HL-60 (cell line): ENCODE results near the gene FARS2.

Experiments
- POLR2AphosphoS5 ChIP-seq: IDR thresholded peaks from 2 replicates; pipeline ENCODE4 v1.6.1; 2012; ENCODE audit warnings: low read depth
- TF ChIP-seq, protein P1 (sequence below): IDR thresholded peaks from one replicate; pipeline ENCODE4 v1.5.1; 2011; ENCODE audit warnings: low read length, control low read depth, inconsistent platforms; ENCODE audit not compliant: insufficient read depth

DNA sequence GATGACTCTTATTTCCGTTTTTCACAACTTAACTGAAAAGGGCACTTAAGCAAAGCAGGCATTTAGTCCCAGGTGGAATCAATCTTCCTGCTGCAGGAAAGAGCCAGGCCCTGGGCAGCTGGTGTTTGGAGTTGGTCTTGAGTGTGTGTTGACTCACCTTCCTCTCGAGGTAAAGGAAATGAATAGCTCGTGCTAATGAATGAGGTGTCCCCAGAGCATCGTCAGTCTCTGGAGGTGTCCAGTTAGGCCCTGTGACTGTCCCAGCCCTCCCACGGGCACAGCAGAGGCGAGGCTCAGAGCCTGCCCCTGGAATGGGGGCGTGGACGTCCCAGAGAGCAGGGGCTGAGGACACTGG is 467.7 kb downstream of the FARS2 start:
- no peak for TF ChIP-seq POLR2AphosphoS5
- TF ChIP-seq, protein P1, sequence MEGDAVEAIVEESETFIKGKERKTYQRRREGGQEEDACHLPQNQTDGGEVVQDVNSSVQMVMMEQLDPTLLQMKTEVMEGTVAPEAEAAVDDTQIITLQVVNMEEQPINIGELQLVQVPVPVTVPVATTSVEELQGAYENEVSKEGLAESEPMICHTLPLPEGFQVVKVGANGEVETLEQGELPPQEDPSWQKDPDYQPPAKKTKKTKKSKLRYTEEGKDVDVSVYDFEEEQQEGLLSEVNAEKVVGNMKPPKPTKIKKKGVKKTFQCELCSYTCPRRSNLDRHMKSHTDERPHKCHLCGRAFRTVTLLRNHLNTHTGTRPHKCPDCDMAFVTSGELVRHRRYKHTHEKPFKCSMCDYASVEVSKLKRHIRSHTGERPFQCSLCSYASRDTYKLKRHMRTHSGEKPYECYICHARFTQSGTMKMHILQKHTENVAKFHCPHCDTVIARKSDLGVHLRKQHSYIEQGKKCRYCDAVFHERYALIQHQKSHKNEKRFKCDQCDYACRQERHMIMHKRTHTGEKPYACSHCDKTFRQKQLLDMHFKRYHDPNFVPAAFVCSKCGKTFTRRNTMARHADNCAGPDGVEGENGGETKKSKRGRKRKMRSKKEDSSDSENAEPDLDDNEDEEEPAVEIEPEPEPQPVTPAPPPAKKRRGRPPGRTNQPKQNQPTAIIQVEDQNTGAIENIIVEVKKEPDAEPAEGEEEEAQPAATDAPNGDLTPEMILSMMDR, result no peak
